BLaER1 treated with 17β-estradiol and CSF1 and Interleukin-3, amounts not matched to agents 10 nM and 100 nM (cell line): ENCODE results near the gene CELF2.

Source experiments
- H3K27ac ChIP-seq, 11 experiments: shearing (Covaris generic); formaldehyde crosslinking; 2 replicates each; pipeline ENCODE4 v1.8.1; 2022
- H3K27me3 ChIP-seq, 11 experiments: shearing (Covaris generic); formaldehyde crosslinking; 2 replicates each; pipeline ENCODE4 v1.8.1; 2022
- H3K36me3 ChIP-seq, 11 experiments: shearing (Covaris generic); formaldehyde crosslinking; 2 replicates each; pipeline ENCODE4 v1.8.1; 2022
- H3K4me1 ChIP-seq, 10 experiments: shearing (Covaris generic); formaldehyde crosslinking; 2 replicates each; pipeline ENCODE4 v1.8.1; 2022
- H3K4me2 ChIP-seq, 11 experiments: shearing (Covaris generic); formaldehyde crosslinking; 2 replicates each; pipeline ENCODE4 v1.8.1; 2022
- H3K4me3 ChIP-seq, 10 experiments: shearing (Covaris generic); formaldehyde crosslinking; 2 replicates each; pipeline ENCODE4 v1.8.1; 2022
- H3K9ac ChIP-seq, 11 experiments: shearing (Covaris generic); formaldehyde crosslinking; 2 replicates each; pipeline ENCODE4 v1.8.1; 2022
- H3K9me3 ChIP-seq, 11 experiments: shearing (Covaris generic); formaldehyde crosslinking; replicated peaks in 1 of 11; 2 replicates each; pipeline ENCODE4 v1.8.1; 2022
- H4K20me1 ChIP-seq, 11 experiments: shearing (Covaris generic); formaldehyde crosslinking; 2 replicates each; pipeline ENCODE4 v1.8.1; 2022
- Cebpa-rat ChIP-seq, 11 experiments: shearing (Covaris generic); IDR thresholded peaks; 2 replicates each; pipeline ENCODE4 v1.8.1; 2022

Gene CELF2

DNA sequence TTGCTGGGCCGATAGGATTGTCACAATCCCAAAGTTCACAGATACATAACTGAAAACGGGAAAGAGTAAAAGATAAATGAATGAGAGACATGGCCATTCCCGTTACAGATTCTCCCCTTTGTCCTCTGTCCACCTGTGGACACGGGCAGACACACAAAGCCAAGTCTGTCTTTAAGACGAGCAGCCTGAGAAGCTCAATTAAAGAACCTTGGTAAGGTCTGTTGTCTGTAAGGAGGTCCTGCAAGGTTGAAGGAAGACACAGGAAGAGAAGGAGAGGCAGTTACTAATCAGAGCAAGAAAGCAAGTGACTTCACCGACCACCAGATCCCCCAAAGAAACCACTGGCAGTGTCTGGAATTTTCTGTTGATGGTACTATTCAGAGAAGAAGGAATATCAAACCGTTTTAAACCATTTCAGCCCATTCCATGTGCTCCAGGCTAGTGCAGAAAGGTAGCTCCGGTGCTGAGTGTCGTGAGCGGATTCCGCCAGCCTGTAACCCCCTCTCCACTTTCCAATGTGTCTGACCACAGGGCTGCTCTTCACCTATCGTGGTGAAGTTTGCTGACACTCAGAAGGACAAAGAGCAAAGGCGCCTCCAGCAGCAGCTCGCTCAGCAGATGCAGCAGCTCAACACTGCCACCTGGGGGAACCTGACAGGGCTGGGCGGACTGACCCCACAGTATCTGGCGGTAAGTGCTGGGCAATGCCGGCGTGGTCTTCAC, 252.6 kb downstream of the CELF2 start:
- Histone ChIP-seq H3K4me2 (no peak overlapping the region), H3K36me3 (peaks cover 98 to 100% (median 99%) of the 10 kb centered on the region in 11 experiments), H4K20me1 (peaks cover 0 to 99% (median 88%) of the 10 kb centered on the region in 11 experiments; a peak in 20 of 22 replicates), H3K27me3 (no peaks in the 10 kb centered on the region), H3K4me1 (peaks cover 0 to 31% (median 7%) of the 10 kb centered on the region in 10 experiments; a peak in 9 of 20 replicates), H3K27ac (peak overlapping the region in 4 of 11 experiments; percentile 3 to 19 (median 6); a peak in 3 of 22 replicates), H3K4me3 (no peak overlapping the region), H3K9ac (no peak overlapping the region), H3K9me3 (no peaks in the 10 kb centered on the region)
- TF ChIP-seq Cebpa-rat (IDR thresholded peaks at IDR 0.05), result no peak

DNA sequence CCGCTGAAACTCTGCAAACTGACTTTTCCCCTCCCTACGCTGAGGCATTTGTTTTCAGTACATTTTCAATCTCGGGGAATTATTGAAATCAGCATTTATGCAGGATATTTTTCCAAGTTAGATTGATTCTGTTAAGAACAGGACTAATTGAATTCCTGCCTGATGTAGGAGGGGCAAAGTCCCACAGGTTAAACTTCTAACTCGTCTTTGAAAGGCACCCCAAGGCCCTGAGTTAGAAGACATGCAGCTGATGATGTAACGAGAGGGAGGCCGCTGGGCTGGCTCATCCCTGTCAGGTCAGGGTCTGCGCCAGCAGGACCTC, 253.1 kb downstream of the CELF2 start:
- no peak for TF ChIP-seq Cebpa-rat (IDR thresholded peaks at IDR 0.05)
- no peaks in the 10 kb centered on the region for H3K27me3 ChIP-seq
- H3K36me3 ChIP-seq, result peaks cover 99 to 100% (median 99%) of the 10 kb centered on the region in 11 experiments
- peaks cover 0 to 99% (median 88%) of the 10 kb centered on the region in 11 experiments; a peak in 20 of 22 replicates for H4K20me1 ChIP-seq
- no peak overlapping the region for H3K4me2 ChIP-seq
- no peak overlapping the region for H3K9ac ChIP-seq
- H3K9me3 ChIP-seq, result no peaks in the 10 kb centered on the region
- peaks cover 0 to 27% (median 5%) of the 10 kb centered on the region in 10 experiments; a peak in 9 of 20 replicates for H3K4me1 ChIP-seq
- H3K27ac ChIP-seq, result no peak overlapping the region
- H3K4me3 ChIP-seq, result no peak overlapping the region

DNA sequence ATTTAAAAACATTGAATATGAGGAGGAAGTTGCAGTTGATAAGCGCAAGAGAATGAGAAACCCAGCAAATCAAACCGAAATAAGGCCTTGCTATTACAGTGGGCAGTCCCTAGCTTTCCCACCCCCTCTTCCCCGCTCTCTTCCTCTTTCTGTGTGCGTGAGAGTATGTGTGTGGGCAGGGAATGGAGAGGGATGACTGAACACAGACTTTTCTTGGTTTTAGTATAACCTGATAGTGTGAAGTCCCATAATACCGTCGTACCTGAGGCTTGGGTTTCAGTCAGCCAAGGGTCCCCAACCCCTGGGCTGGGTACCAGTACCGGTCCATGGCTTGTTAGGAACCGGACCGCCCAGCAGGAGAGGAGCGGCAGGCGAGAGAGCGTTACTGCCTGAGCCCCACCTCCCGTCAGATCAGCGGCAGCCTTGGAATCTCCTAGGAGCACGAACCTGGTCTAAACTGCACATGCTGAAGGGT, 255.3 kb downstream of the CELF2 start:
- Histone ChIP-seq H3K4me3 (no peak overlapping the region), H4K20me1 (peaks cover 0 to 99% (median 82%) of the 10 kb centered on the region in 11 experiments; a peak in 19 of 22 replicates), H3K4me2 (peak overlapping the region in 2 of 11 experiments; percentile 14 to 17; a peak in 3 of 22 replicates), H3K4me1 (peaks cover 0 to 16% (median 5%) of the 10 kb centered on the region in 10 experiments; a peak in 9 of 20 replicates), H3K36me3 (peaks cover 99 to 100% (median 100%) of the 10 kb centered on the region in 11 experiments), H3K9me3 (no peaks in the 10 kb centered on the region), H3K27ac (peak overlapping the region in 2 of 11 experiments; percentile 3 to 17; a peak in 1 of 22 replicates), H3K9ac (no peak overlapping the region), H3K27me3 (no peaks in the 10 kb centered on the region)
- no peak for TF ChIP-seq Cebpa-rat (IDR thresholded peaks at IDR 0.05)

DNA sequence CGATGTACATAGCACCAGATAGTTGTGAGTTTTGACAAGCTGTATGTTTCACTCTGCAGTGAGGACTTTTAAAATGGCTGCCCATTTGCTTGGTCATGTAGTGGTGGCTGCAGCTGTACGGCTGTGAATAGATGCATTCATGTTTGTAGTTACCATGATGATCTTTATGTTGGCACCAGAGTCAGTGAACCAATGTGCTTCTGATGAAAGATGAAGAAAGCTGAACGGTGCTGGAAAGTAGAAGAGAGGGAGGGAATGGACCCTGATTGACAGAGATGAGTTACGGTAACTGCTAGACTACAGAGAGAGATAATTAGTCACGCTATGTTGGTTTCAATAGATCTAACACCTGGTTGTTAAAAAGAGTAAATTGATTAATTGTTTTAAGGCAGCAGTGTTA, 256.8 kb downstream of the CELF2 start:
- no peak overlapping the region for H3K4me2 ChIP-seq
- no peak overlapping the region for H3K4me3 ChIP-seq
- H3K4me1 ChIP-seq, result peaks cover 0 to 16% (median 5%) of the 10 kb centered on the region in 10 experiments; a peak in 10 of 20 replicates
- H3K36me3 ChIP-seq, result peaks cover 99 to 100% (median 100%) of the 10 kb centered on the region in 11 experiments
- peaks cover 0 to 97% (median 84%) of the 10 kb centered on the region in 11 experiments; a peak in 19 of 22 replicates for H4K20me1 ChIP-seq
- H3K9me3 ChIP-seq, result no peaks in the 10 kb centered on the region
- no peak for TF ChIP-seq Cebpa-rat (IDR thresholded peaks at IDR 0.05)
- H3K27me3 ChIP-seq, result no peaks in the 10 kb centered on the region
- H3K9ac ChIP-seq, result no peak overlapping the region
- no peak overlapping the region for H3K27ac ChIP-seq

DNA sequence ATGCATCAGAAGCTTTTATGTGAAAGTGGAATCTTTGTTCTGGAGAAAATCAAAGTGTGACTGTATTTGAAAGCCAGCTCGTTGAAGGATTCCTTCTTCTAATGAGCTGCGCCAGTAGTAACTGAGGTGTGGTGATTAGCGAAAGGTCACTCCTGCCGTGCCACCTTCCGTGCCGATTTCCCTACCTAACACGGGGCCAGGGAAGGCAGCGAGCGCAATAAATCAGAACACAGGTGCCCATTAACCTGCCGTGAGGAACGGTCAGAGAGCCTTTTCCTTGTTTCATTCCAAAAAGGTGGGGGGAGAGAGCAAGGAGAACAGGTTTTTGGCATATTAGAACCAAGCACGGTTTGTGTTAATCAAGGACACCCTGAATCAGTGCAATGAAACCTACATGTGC, 258.0 kb downstream of the CELF2 start:
- Histone ChIP-seq H3K4me2 (no peak overlapping the region), H3K36me3 (peaks cover 99 to 100% (median 100%) of the 10 kb centered on the region in 11 experiments), H4K20me1 (peaks cover 0 to 97% (median 79%) of the 10 kb centered on the region in 11 experiments; a peak in 19 of 22 replicates), H3K27ac (no peak overlapping the region), H3K4me1 (peaks cover 0 to 23% (median 8%) of the 10 kb centered on the region in 10 experiments; a peak in 11 of 20 replicates), H3K4me3 (no peak overlapping the region), H3K27me3 (no peaks in the 10 kb centered on the region), H3K9ac (no peak overlapping the region), H3K9me3 (peaks cover 0 to 9% (median 0%) of the 10 kb centered on the region in 11 experiments; a peak in 5 of 22 replicates)
- TF ChIP-seq Cebpa-rat (IDR thresholded peaks at IDR 0.05), result no peak

DNA sequence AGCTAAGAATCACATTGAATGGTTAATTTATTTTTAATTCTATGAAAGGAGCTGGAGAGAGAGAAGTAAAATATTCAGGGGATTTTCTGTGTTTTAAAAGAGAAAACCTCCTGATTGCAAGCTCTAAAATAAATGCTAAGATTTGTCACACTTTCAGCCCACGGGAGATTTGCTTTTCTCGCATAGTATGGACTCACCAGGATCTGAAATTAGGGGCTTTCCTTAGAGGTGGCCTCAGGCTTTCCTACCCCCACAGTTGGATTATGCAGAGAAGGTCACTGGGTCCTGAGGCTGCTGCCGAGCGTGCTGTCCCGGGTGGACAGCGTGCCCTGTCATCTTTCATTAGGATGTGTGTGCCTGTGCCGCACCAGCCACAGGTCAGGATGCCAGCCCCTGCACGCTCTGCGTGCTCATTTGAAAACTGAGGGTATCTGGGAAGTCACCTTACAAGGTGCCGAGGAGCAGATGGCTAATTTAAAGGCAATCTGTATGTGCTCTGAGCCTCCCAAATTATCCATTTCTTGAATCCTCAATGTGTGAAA, 258.8 kb downstream of the CELF2 start:
- Histone ChIP-seq H3K9me3 (peaks cover 0 to 14% (median 0%) of the 10 kb centered on the region in 11 experiments; a peak in 6 of 22 replicates), H3K4me1 (peaks cover 0 to 32% (median 17%) of the 10 kb centered on the region in 10 experiments; a peak in 11 of 20 replicates), H4K20me1 (peaks cover 0 to 89% (median 73%) of the 10 kb centered on the region in 11 experiments; a peak in 19 of 22 replicates), H3K27me3 (no peaks in the 10 kb centered on the region), H3K4me3 (no peak overlapping the region), H3K9ac (no peak overlapping the region), H3K36me3 (peaks cover 99 to 100% (median 100%) of the 10 kb centered on the region in 11 experiments), H3K27ac (no peak overlapping the region), H3K4me2 (no peak overlapping the region)
- TF ChIP-seq Cebpa-rat (IDR thresholded peaks at IDR 0.05), result no peak

DNA sequence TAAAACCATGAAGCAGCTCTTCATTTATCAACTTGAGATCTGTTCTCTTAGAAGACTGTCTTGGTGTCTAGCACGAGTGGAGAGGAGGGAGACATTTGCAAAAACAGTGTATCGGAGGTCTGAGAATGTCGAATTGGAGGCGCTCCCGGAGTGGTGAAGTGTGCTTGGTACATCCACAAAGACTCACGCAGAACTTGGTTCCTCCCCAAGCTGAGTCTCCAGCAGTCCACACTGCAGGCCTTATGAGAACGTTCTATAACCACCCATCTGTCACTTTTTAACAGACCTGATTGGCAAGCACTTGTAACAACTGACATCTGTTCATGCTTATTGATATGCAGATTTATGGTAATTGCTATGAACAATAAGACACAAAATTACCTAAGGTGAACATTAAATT, 261.6 kb downstream of the CELF2 start:
- H3K4me1 ChIP-seq, result peaks cover 0 to 27% (median 18%) of the 10 kb centered on the region in 10 experiments; a peak in 11 of 20 replicates
- H3K27ac ChIP-seq, result no peak overlapping the region
- peaks cover 0 to 18% (median 0%) of the 10 kb centered on the region in 11 experiments; a peak in 6 of 22 replicates for H3K9me3 ChIP-seq
- H3K4me3 ChIP-seq, result no peak overlapping the region
- H3K9ac ChIP-seq, result no peak overlapping the region
- no peak for TF ChIP-seq Cebpa-rat (IDR thresholded peaks at IDR 0.05)
- peaks cover 0 to 69% (median 50%) of the 10 kb centered on the region in 11 experiments; a peak in 17 of 22 replicates for H4K20me1 ChIP-seq
- H3K27me3 ChIP-seq, result no peaks in the 10 kb centered on the region
- peaks cover 89 to 100% (median 96%) of the 10 kb centered on the region in 11 experiments for H3K36me3 ChIP-seq
- H3K4me2 ChIP-seq, result no peak overlapping the region

DNA sequence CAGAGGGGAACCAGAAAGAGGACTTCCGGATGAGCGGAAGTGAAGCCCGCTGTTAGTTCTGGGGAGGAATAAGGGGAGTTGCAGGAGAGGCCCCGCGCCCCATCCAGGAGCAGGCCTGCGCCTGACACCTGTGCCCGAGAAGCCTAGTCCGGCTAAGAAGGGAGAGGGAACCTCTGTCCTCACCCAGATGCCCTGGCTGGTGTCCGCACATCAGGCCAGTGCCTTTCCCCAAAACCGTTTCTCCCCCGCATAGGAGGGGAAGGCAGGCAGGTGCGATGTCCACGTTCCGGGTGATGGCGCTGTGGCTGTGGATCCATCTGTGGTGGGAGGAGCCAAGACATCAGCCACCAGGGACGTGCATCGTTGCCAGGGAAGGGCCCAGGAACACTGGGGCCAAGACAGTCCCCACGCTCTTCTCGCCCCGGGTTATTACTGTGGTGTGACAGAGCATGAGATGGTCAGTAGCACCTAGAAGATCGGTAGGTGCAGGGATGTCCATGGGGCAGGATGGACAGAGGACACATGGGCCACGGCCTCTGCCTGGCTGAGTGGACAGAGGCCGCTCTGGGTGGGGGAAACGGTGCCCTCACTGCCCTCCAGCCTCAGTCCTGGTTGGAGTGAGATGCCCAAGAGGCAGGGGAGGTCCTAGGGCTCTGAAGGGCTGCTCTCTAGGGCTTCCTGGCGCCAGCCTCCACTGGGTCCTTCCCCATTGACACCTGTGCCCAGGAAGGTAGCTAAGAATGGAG, 262.7 kb downstream of the CELF2 start:
- H3K4me3 ChIP-seq, result no peak overlapping the region
- H3K36me3 ChIP-seq, result peaks cover 83 to 100% (median 95%) of the 10 kb centered on the region in 11 experiments
- peaks cover 0 to 71% (median 49%) of the 10 kb centered on the region in 11 experiments; a peak in 16 of 22 replicates for H4K20me1 ChIP-seq
- H3K27ac ChIP-seq, result no peak overlapping the region
- no peak overlapping the region for H3K9ac ChIP-seq
- H3K4me2 ChIP-seq, result peak overlapping the region in 3 of 11 experiments; percentile 32 to 45 (median 40); a peak in 5 of 22 replicates
- H3K9me3 ChIP-seq, result peaks cover 0 to 18% (median 0%) of the 10 kb centered on the region in 11 experiments; a peak in 6 of 22 replicates
- peaks cover 0 to 27% (median 18%) of the 10 kb centered on the region in 10 experiments; a peak in 11 of 20 replicates for H3K4me1 ChIP-seq
- H3K27me3 ChIP-seq, result no peaks in the 10 kb centered on the region
- TF ChIP-seq Cebpa-rat (IDR thresholded peaks at IDR 0.05), result no peak
